Prostate gland (tissue), 2 donors: ENCODE results near the gene GAP43. TPM values are rescaled to one million over a fixed set of nuclear protein-coding genes. Genes with fewer than 3 reads are reported as not detected.

Experiments
- DNase-seq: peaks from one replicate; pipeline ENCODE4 v3.0.0-alpha.2; 2019; ENCODE audit warnings: low spot score
- H3K27ac ChIP-seq, 2 donors: fragments of 200-600 bp; sonication (generic); 2 replicates each; pipeline ENCODE4 v1.5.1; 2017 to 2019
- H3K27me3 ChIP-seq: fragments of 200-600 bp; sonication (generic); replicated peaks from 2 replicates; pipeline ENCODE4 v1.5.1; 2019; ENCODE audit not compliant: insufficient read depth
- H3K36me3 ChIP-seq, 2 donors: fragments of 200-600 bp; sonication (generic); 1 replicate in 1 of 2; 2 replicates in 1 of 2; pipeline versions ENCODE4 v1.5.1 to v1.8.1; 2017 to 2019
- H3K4me1 ChIP-seq: fragments of 200-600 bp; sonication (generic); replicated peaks from 2 replicates; pipeline ENCODE4 v1.5.1; 2019
- H3K4me3 ChIP-seq, 2 donors: fragments of 200-600 bp; sonication (generic); 2 replicates each; pipeline ENCODE4 v1.5.1; 2017 to 2019
- H3K9me3 ChIP-seq: fragments of 200-600 bp; sonication (generic); 2 replicates; pipeline ENCODE4 v1.5.1; 2017
- CTCF ChIP-seq, 4 experiments: fragments of 200-600 bp in 2 of 4; fragments of 450-650 bp in 2 of 4; sonication (generic) in 2 of 4; IDR thresholded peaks; 1 replicate in 3 of 4; 2 replicates in 1 of 4; pipeline ENCODE4 v1.5.1; 2016 to 2019; ENCODE audit warnings: antibody characterized with exemption in 4 of 4, mild to moderate bottlenecking in 2 of 4, moderate library complexity in 2 of 4
- POLR2A ChIP-seq: fragments of 450-650 bp; IDR thresholded peaks from one replicate; pipeline ENCODE4 v1.6.1; 2016; ENCODE audit warnings: antibody characterized with exemption, mild to moderate bottlenecking
- POLR2AphosphoS5 ChIP-seq: sonication (generic); formaldehyde crosslinking; IDR thresholded peaks from one replicate; pipeline ENCODE4 v1.6.1; 2017; ENCODE audit warnings: antibody characterized with exemption
- WGBS: methylation state at CpG from one replicate; pipeline ENCODE4 v1.1.5; 2018; 5-methylcytosine and 5-hydroxymethylcytosine counted together
- intact Hi-C: fragments of 100-400 bp; cut with DNase I; formaldehyde crosslinking; loops from one replicate; pipeline ENCODE4 v1.14.2; 2022
- total RNA-seq, 2 donors: library from RNA; depleted of rRNA; stranded (reverse); fragments of >200 nt; gene quantifications; one replicate each; pipeline ENCODE4 v1.1.0, GENCODE V29; 2016

The GAP43 gene
- total RNA-seq, 2 donors from 2014 or later, result 0.74 TPM; not detected in 1

GRCh38 chr3:115692887-115693524 lies 69.7 kb downstream of the GAP43 start:
- Histone ChIP-seq H3K27ac (no peak overlapping the region), H3K36me3 (no peaks in the 10 kb centered on the region), H3K4me1 (no peaks in the 10 kb centered on the region), H3K4me3 (no peak overlapping the region), H3K27me3 (no peaks in the 10 kb centered on the region), H3K9me3 (no peaks in the 10 kb centered on the region)
- WGBS, result 24% methylated on average over 8 of the region's 8 CpGs
- intact Hi-C loops, result loop anchor here (2.0 to 5.0 kb wide), 3 partner anchors 74 to 476 kb away; no protein-coding TSS in a partner anchor
- TF ChIP-seq CTCF (IDR thresholded peaks at IDR 0.05) (peak; percentile 47 to 75 (median 68)), POLR2AphosphoS5 (peak; percentile 16), POLR2A (no peak)
- peak; percentile 54 for DNase-seq

- H3K4me3 ChIP-seq, result no peak overlapping the region
- H3K9me3 ChIP-seq, result no peaks in the 10 kb centered on the region
- TF ChIP-seq POLR2A (no peak), CTCF (IDR thresholded peaks at IDR 0.05) (no peak), POLR2AphosphoS5 (no peak)
- intact Hi-C loops, result loop anchor here (2.0 to 5.0 kb wide), 3 partner anchors 73 to 477 kb away; no protein-coding TSS in a partner anchor
- H3K4me1 ChIP-seq, result no peaks in the 10 kb centered on the region
- H3K27ac ChIP-seq, result no peak overlapping the region
- no peaks in the 10 kb centered on the region for H3K36me3 ChIP-seq
- 66% methylated on average over 9 of the region's 9 CpGs for WGBS
- DNase-seq, result no peak
- H3K27me3 ChIP-seq, result no peaks in the 10 kb centered on the region
Observed at GRCh38 chr3:115693868-115694267, 70.6 kb downstream of the GAP43 start.

DNA sequence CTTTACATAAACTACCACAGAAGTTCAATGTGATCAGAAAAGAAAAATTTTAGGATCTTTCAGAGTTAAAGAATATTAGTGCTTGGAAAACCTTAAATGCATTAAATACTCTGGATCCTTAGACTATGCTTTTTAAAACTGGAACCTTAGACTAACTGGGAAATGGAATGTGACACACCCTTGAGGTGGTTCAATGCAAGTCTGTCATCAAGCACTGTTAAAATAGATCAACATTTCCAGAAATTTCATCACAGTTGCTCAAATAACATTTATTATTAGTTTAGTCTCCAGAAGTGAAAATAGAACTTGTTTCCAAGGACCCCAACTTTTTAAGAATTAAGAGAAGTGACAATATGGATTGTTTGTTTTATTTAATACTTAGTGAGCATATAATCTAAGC lies 71.8 kb downstream of the GAP43 start:
- no peaks in the 10 kb centered on the region for H3K36me3 ChIP-seq
- intact Hi-C loops, result no loop called here
- DNase-seq, result no peak
- no peak overlapping the region for H3K27ac ChIP-seq
- H3K9me3 ChIP-seq, result no peaks in the 10 kb centered on the region
- TF ChIP-seq POLR2AphosphoS5 (no peak), POLR2A (no peak), CTCF (IDR thresholded peaks at IDR 0.05) (no peak)
- no peak overlapping the region for H3K4me3 ChIP-seq
- H3K4me1 ChIP-seq, result no peaks in the 10 kb centered on the region
- H3K27me3 ChIP-seq, result no peaks in the 10 kb centered on the region

- H3K9me3 ChIP-seq, result no peaks in the 10 kb centered on the region
- no peaks in the 10 kb centered on the region for H3K27me3 ChIP-seq
- no peak overlapping the region for H3K27ac ChIP-seq
- WGBS, result 87% methylated on average over 7 of the region's 7 CpGs
- TF ChIP-seq POLR2AphosphoS5 (no peak), CTCF (IDR thresholded peaks at IDR 0.05) (no peak), POLR2A (no peak)
- no peak for DNase-seq
- intact Hi-C loops, result no loop called here
- no peaks in the 10 kb centered on the region for H3K36me3 ChIP-seq
- no peak overlapping the region for H3K4me3 ChIP-seq
- no peaks in the 10 kb centered on the region for H3K4me1 ChIP-seq
Observed at GRCh38 chr3:115697263-115698053, 74.1 kb downstream of the GAP43 start.
